Progenitor cell of endocrine pancreas (in vitro differentiated cells): ENCODE data around the gene MCM9. TPM values are rescaled to one million over a fixed set of nuclear protein-coding genes. Genes with fewer than 3 reads are reported as not detected.

Source experiments
- DNase-seq: peaks from one replicate; pipeline ENCODE4 v3.0.0; 2021; ENCODE audit warnings: low spot score; ENCODE audit not compliant: unreplicated experiment
- H3K27ac Mint-ChIP-seq: 2 replicates; pipeline ENCODE4 v1.8.0; 2021; ENCODE audit warnings: mild to moderate bottlenecking, moderate library complexity, mixed read lengths
- H3K27me3 Mint-ChIP-seq: 2 replicates; pipeline ENCODE4 v1.8.0; 2021; ENCODE audit warnings: mixed read lengths
- H3K36me3 Mint-ChIP-seq: 2 replicates; pipeline ENCODE4 v1.8.0; 2022; ENCODE audit warnings: mixed read lengths; ENCODE audit not compliant: insufficient read depth
- H3K4me1 Mint-ChIP-seq: 2 replicates; pipeline ENCODE4 v1.8.0; 2021; ENCODE audit warnings: low read depth, mixed read lengths
- H3K4me3 Mint-ChIP-seq: 2 replicates; pipeline ENCODE4 v1.8.0; 2021; ENCODE audit warnings: low read depth, mild to moderate bottlenecking, moderate library complexity, mixed read lengths
- H3K9me3 Mint-ChIP-seq: 2 replicates; pipeline ENCODE4 v1.8.0; 2021; ENCODE audit warnings: low read depth, mixed read lengths
- total RNA-seq: library from RNA; stranded (reverse); gene quantifications from 2 replicates; pipeline ENCODE4 v1.2.1, GENCODE V29; 2021
- TF ChIP-seq, protein P1 (sequence below): fragments of 200-600 bp; sonication (generic); IDR thresholded peaks from one replicate; pipeline ENCODE4 v1.5.0; 2021; ENCODE audit warnings: antibody characterized with exemption, mild to moderate bottlenecking; ENCODE audit not compliant: unreplicated experiment

The MCM9 gene
- total RNA-seq, 1 donor from 2014 or later = 24.7 TPM

DNA sequence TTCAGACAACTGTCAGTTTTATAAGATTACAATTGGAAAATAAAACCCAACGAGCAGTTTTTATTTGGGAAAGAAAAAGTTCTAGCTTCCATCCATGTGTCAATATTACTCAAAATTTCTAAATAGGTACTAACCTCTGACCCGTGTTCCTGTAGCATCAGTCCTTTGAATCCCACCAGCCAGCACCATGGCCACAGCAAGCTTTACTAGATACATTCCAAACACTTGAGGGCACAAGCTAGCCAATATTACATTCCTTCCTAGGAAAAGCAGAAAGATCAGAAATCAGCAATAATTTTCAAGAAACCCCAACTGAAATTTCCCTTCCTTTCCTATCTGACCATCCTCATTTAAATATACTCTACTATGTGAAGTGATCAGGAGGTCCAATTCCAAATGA, 21.8 kb downstream of the MCM9 start:
- peaks cover 8% of the 10 kb centered on the region for H3K4me1 Mint-ChIP-seq
- no peaks in the 10 kb centered on the region for H3K9me3 Mint-ChIP-seq
- H3K36me3 Mint-ChIP-seq = peaks cover 36% of the 10 kb centered on the region
- H3K4me3 Mint-ChIP-seq = no peak overlapping the region
- no peak for DNase-seq
- no peak overlapping the region for H3K27ac Mint-ChIP-seq
- H3K27me3 Mint-ChIP-seq = no peaks in the 10 kb centered on the region
- TF ChIP-seq, protein P1, sequence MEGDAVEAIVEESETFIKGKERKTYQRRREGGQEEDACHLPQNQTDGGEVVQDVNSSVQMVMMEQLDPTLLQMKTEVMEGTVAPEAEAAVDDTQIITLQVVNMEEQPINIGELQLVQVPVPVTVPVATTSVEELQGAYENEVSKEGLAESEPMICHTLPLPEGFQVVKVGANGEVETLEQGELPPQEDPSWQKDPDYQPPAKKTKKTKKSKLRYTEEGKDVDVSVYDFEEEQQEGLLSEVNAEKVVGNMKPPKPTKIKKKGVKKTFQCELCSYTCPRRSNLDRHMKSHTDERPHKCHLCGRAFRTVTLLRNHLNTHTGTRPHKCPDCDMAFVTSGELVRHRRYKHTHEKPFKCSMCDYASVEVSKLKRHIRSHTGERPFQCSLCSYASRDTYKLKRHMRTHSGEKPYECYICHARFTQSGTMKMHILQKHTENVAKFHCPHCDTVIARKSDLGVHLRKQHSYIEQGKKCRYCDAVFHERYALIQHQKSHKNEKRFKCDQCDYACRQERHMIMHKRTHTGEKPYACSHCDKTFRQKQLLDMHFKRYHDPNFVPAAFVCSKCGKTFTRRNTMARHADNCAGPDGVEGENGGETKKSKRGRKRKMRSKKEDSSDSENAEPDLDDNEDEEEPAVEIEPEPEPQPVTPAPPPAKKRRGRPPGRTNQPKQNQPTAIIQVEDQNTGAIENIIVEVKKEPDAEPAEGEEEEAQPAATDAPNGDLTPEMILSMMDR = no peak

DNA sequence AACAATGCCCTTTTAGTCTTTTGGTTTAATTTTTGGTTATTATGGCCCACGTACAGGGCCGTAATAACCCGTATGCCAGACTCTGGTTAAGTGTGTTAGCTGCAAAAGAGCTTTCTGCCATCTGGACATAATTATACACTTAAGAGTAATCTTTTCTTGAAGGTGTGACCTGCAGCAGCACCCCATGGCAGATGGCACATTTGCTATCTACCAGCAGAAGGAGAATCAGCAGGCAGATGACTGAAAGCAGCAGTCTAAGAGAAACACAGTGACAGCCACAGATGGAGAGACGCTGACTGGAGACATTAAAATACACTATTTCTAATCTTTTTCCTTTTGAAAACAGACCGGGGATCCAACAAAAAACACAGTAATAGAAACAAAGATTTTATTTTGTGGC, 22.3 kb downstream of the MCM9 start:
- no peak overlapping the region for H3K27ac Mint-ChIP-seq

DNA sequence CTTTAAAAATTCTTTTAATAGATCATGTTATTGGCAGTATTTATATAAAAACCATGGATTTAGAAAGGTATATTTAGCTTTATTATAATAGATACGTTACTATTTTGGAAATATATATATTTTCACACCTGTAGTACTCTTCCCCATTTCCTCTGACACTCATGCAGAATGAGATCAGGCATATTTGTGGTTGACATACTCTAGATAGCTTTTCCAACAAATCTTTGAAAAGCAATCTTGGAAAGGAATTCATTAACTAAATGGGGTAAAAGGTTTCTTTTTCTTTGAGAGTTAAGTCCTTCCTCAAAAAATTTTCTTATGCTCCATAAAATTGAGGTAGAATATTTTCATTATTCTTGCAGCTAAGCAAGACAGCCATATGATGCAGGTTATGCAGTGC, 26.5 kb downstream of the MCM9 start:
- no peaks in the 10 kb centered on the region for H3K27me3 Mint-ChIP-seq

More for the DNA sequence above, 22.3 kb downstream of the MCM9 start:
- no peak for DNase-seq
- TF ChIP-seq, protein P1 = no peak
- Mint-ChIP-seq H3K4me1 (peaks cover 6% of the 10 kb centered on the region), H3K27me3 (no peaks in the 10 kb centered on the region), H3K4me3 (no peak overlapping the region), H3K36me3 (peaks cover 36% of the 10 kb centered on the region), H3K9me3 (no peaks in the 10 kb centered on the region)

DNA sequence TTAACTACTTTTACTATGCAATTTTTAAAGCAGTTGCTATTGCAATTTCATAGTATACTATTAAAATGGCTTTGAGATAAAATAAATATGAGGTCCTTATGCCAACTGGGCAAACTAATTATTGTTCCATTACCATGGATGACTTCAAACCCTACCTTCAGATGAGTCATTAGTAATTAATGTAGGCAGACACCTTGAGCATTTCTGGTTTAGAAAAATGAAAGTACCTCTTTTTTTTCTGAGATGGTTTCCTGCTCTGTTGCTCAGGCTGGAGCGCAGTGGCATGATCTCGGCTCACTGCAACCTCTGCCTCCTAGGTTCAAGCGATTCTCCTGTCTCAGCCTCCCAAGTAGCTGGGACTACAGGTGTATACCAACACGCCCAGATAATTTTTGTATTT, 29.1 kb downstream of the MCM9 start:
- Mint-ChIP-seq H3K36me3 (peaks cover 30% of the 10 kb centered on the region), H3K4me3 (no peak overlapping the region), H3K9me3 (no peaks in the 10 kb centered on the region), H3K27ac (no peak overlapping the region), H3K27me3 (no peaks in the 10 kb centered on the region), H3K4me1 (peaks cover 11% of the 10 kb centered on the region)
- DNase-seq = no peak
- TF ChIP-seq, protein P1 = no peak

More for the DNA sequence above, 26.5 kb downstream of the MCM9 start:
- no peak overlapping the region for H3K4me3 Mint-ChIP-seq
- H3K9me3 Mint-ChIP-seq = no peaks in the 10 kb centered on the region
- peaks cover 5% of the 10 kb centered on the region for H3K4me1 Mint-ChIP-seq
- no peak for DNase-seq
- H3K27ac Mint-ChIP-seq = no peak overlapping the region
- peaks cover 30% of the 10 kb centered on the region for H3K36me3 Mint-ChIP-seq
- TF ChIP-seq, protein P1 = no peak

DNA sequence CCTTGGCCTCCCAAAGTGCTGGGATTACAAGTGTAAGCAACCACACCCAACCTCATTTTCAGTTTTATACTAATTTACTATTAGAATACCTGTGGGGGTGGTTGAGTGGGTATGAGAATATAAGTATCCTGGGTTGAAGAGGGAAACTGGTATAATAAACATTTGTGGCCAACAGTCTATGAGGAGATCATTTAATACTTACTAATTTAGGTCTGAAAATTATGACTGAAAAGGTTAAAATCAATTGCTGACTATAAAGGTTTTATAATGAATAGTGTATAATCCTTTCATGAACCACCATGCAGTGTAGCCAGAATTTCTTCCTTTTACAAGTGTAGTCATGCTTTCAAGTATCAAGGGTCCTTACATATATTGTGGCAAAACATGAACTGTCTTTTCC, 29.9 kb downstream of the MCM9 start:
- Mint-ChIP-seq H3K27me3 (no peaks in the 10 kb centered on the region), H3K36me3 (peaks cover 25% of the 10 kb centered on the region), H3K9me3 (no peaks in the 10 kb centered on the region), H3K4me3 (no peak overlapping the region), H3K27ac (peak overlapping the region; percentile 85), H3K4me1 (peaks cover 19% of the 10 kb centered on the region)
- no peak for DNase-seq
- TF ChIP-seq, protein P1 = no peak
